GM18499 (cell line): ENCODE results near the gene PIGA.

Experiments used
- ATAC-seq: cut with Tn5 transposase; IDR thresholded peaks from one replicate; pipeline ENCODE4 v1.9.1; 2021; ENCODE audit warnings: moderate number of reproducible peaks; ENCODE audit not compliant: insufficient read depth, unreplicated experiment

The PIGA gene, protein sequence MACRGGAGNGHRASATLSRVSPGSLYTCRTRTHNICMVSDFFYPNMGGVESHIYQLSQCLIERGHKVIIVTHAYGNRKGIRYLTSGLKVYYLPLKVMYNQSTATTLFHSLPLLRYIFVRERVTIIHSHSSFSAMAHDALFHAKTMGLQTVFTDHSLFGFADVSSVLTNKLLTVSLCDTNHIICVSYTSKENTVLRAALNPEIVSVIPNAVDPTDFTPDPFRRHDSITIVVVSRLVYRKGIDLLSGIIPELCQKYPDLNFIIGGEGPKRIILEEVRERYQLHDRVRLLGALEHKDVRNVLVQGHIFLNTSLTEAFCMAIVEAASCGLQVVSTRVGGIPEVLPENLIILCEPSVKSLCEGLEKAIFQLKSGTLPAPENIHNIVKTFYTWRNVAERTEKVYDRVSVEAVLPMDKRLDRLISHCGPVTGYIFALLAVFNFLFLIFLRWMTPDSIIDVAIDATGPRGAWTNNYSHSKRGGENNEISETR

GRCh38 chrX:15335135-15336022 is at the start of gene PIGA:
TSS of gene PIGA (minus strand) at chrX:15335523. CDS start at chrX:15331930, 3,593 bp downstream.
- peak; percentile 98 for ATAC-seq

DNA sequence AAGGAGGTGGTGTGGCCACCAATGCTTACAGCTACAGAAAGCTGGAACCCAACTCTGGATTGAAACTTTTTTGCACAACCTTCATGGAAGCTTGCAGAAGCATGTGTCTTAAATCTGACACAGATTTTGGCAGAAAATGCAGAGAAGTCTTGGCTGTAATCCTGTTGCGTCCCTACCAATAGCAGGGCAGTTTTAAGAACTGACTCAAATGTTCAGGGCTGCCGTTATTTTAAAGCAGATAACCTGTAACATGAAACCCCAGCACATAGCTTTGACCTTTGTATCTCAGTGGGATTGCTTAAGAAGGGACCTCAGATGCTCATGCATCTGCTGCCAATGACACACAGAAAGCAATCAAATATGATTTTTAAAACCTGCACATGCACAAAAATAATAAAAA is 49.0 kb upstream of the PIGA start, which contains the start of gene VEGFD:
VEGFD (minus strand) TSS at position 110 of the 400 bp plus-strand sequence. CDS start 467 bp downstream, outside the sequence.
- ATAC-seq = no peak

DNA sequence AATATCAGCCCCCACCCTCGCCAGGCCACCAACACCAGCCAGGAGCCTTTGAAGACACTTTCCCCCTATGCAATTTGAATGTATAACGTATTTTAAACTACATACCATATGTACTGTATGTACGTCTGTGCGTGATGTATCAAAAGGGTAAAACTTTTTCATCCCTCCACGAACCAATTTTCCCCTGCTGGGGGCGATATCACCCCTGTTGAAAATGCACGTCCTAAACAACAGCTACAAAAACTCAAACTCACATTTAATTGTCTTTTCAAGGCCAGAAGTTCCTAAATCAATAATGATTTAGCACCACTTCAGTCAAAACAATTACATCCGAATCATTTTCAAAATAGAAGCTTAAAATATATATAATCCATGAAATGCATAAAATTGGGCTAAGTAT is 47.5 kb upstream of the PIGA start:
- ATAC-seq = no peak

GRCh38 chrX:15376956-15377355 is 41.6 kb upstream of the PIGA start:
- no peak for ATAC-seq

- ATAC-seq = no peak
Observed at GRCh38 chrX:15373976-15374375, 38.7 kb upstream of the PIGA start.

GRCh38 chrX:15366506-15367352 is 31.4 kb upstream of the PIGA start:
- ATAC-seq = no peak

DNA sequence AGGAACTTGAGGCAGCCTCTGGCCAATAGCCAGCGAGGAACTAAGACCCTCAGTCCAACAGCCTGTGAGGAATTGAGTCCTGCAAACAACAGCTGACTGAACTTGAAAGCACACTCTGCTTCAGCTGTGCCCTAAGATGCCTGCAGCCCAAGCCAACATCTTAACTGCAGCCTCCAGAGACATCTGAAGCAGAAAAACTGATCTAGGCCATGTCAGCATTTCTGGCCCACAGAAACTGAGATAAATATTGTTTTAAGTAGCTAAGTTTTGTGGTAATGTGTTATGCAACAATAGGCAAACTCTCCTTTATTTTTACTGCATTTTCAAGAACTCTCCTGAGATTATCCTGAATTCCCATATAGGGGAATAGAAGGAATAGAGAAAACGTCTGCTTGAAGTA is 24.4 kb upstream of the PIGA start:
- ATAC-seq = no peak

GRCh38 chrX:15358533-15358932 is 23.2 kb upstream of the PIGA start:
- no peak for ATAC-seq

- no peak for ATAC-seq
Observed at GRCh38 chrX:15356444-15356843, 21.1 kb upstream of the PIGA start.

DNA sequence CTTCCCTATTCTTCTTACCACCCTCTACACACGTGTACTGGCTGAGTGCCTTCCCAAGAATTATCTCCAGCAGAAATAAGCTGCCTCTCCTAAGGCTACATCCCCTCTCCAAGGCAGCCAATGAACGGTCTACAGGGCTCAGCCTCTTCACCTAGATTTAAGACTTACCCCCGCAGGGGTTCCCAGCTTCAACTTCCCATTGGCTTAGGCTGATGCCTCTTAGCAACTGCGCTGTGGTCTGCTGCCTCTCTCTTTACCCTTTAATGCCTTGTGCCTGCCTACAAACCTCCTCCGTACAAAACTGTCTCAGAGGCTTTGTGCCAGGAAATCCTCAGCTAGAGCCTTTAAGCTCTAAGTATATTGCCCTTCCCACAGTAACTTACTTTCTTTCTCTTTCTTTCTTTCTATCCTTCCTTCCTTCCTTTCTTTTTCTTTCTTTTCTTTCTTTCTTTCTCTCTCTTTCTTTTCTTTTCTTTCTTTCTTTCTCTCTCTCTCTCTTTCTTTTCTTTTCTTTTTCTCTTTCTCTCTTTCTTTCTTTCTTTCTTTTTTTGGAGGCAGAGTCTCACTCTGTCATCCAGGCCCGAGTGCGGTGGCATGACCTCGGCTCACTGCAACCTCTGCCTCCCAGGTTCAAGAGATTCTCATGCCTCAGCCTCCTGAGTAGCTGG is 15.1 kb upstream of the PIGA start:
- ATAC-seq = no peak

DNA sequence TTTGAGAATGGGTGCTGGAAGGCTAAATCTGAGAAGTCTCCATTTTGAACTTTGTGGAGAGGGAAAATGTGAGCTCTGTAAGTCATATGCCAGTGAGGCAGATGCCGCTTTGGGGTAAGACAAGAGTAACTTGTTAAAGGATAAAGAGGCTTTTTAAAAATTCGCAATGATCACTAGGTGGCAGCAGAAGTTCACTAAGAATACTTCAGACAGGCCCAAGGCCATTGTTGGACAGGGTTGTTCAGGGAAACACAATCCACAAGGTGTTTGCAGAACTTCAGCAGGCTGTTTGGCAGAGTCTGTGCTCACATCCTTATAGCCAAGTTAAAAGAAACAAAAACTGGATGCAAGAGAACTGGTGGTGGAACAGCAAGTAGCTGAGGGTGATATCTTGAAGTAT is 13.7 kb upstream of the PIGA start:
- ATAC-seq = no peak

GRCh38 chrX:15345976-15346375 is 10.7 kb upstream of the PIGA start:
- no peak for ATAC-seq

- no peak for ATAC-seq
Observed at GRCh38 chrX:15344106-15344505, 8.8 kb upstream of the PIGA start.

DNA sequence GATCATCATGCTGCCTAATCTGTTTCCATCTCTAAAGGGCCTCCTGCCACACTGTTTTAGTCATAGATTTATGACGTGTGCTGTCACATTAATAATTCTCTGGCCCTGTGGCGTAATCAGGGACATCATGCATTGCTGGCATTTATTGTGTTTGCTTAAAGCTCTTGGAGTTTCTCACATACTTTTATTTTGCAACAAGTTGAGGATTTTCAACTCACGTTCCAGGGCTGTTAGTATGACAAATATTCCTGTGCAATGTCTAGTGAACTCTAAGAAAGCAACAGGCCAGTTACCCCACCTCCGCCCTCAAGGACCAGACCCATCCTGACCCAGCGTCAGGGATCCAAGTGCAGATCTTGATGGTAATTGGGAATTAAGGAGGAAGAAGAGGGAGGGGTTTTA is 7.8 kb upstream of the PIGA start:
- no peak for ATAC-seq

- no peak for ATAC-seq
Observed at GRCh38 chrX:15340867-15341266, 5.5 kb upstream of the PIGA start.

- ATAC-seq = no peak
Observed at GRCh38 chrX:15336023-15336413, 695 bp upstream of the PIGA start.

DNA sequence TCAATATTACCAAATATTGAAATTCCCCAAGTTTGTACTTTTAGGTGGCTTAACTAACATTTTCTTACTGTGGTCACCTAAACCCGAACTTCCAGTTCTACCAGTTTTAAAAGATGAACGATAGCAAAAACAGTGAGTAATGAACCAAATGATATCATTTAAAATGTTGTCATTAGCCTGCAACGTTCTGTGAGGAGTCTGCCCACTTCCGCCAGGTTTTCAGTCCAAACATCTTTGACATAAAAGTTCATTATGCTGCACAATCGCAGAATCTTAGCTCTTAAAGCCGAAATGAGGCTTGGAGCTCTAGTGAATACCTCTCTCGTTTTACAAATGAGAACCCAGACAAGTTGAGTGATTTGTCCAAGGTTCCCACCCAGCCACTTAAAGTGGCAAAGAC is 762 bp downstream of the PIGA start:
- ATAC-seq = no peak

DNA sequence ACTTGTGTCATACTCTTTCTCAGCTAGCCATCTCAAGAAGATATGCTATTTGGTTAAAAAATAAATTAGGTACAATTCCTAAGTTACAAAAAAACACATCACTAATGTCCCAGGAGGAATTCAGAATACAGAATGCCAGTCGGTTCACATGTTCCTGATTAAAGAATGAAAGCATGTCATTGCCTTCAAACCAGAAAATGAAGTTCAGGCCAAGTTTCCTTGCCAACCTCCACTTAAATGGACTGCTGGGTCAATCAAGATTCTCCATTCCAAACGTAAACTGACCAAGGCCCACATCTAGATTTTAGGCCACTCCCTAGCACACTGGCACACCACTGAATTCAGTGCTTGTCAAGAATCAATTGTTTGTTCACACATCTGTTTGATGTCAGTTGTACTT is 6.5 kb downstream of the PIGA start:
- ATAC-seq = no peak

- ATAC-seq = no peak
Observed at GRCh38 chrX:15328131-15328530, 7.2 kb downstream of the PIGA start.

- no peak for ATAC-seq
Observed at GRCh38 chrX:15322472-15322871, 12.9 kb downstream of the PIGA start.
